Stomach (tissue), 9 donors: ENCODE data around the gene NXN. TPM values are rescaled to one million over a fixed set of nuclear protein-coding genes. Genes with fewer than 3 reads are reported as not detected.

Experiments
- DNase-seq, 2 donors: peaks; one replicate each; pipeline versions ENCODE4 v3.0.0 to v3.0.0-alpha.2; 2013 to 2019
- H3K27ac ChIP-seq, 5 donors: fragments of 200-600 bp in 4 of 5; sonication (generic) in 4 of 5; one replicate each; pipeline ENCODE4 v1.5.1; 2013 to 2019; ENCODE audit warnings: mild to moderate bottlenecking in 1 of 5, moderate library complexity in 1 of 5
- H3K27me3 ChIP-seq, 3 donors: fragments of 200-600 bp; sonication (generic); one replicate each; pipeline ENCODE4 v1.5.1; 2017 to 2019; ENCODE audit warnings: mixed run types in 1 of 3
- H3K36me3 ChIP-seq, 4 donors: fragments of 200-600 bp; sonication (generic); 1 replicate in 3 of 4; 2 replicates in 1 of 4; pipeline ENCODE4 v1.5.1; 2016 to 2019
- H3K4me1 ChIP-seq, 4 donors: fragments of 200-600 bp; sonication (generic); one replicate each; pipeline ENCODE4 v1.5.1; 2016 to 2019
- H3K4me3 ChIP-seq, 4 donors: fragments of 200-600 bp; sonication (generic) in 3 of 4; one replicate each; pipeline ENCODE4 v1.5.1; 2016 to 2019; ENCODE audit warnings: mild to moderate bottlenecking in 1 of 4
- H3K9me3 ChIP-seq, 4 donors: fragments of 200-600 bp; sonication (generic); one replicate each; pipeline ENCODE4 v1.5.1; 2016 to 2019
- EP300 ChIP-seq: sonication (generic); formaldehyde crosslinking; IDR thresholded peaks from one replicate; pipeline ENCODE4 v1.6.1; 2017; ENCODE audit warnings: antibody characterized with exemption
- POLR2A ChIP-seq, 4 donors: fragments of 450-650 bp; IDR thresholded peaks; one replicate each; pipeline ENCODE4 v1.6.1; 2016; ENCODE audit warnings: antibody characterized with exemption in 4 of 4, control low read depth in 2 of 4, mild to moderate bottlenecking in 1 of 4, moderate library complexity in 1 of 4
- POLR2AphosphoS5 ChIP-seq, 3 donors: sonication (generic); formaldehyde crosslinking; IDR thresholded peaks; one replicate each; pipeline ENCODE4 v1.6.1; 2016; ENCODE audit warnings: antibody characterized with exemption in 3 of 3
- WGBS, 5 donors: extraction: QIAGEN DNeasy Blood & Tissue Kit in 3 of 5; methylation state at CpG; one replicate each; pipeline versions ENCODE4 v1.1.5 to v1.1.7; 2013 to 2018; 5-methylcytosine and 5-hydroxymethylcytosine counted together
- intact Hi-C: fragments of 100-400 bp; cut with DNase I; formaldehyde crosslinking; loops from one replicate; pipeline ENCODE4 v1.15.1; 2023; ENCODE audit warnings: low total_unique reads
- polyA plus RNA-seq, 3 donors: library from polyadenylated mRNA; stranded (reverse); fragments of 200-250 nt; gene quantifications; one replicate each; pipeline ENCODE4 v1.2.3, GENCODE V29; 2013
- total RNA-seq, 5 donors: library from RNA; depleted of rRNA; stranded (reverse); fragments of >200 nt; gene quantifications; one replicate each; pipeline versions ENCODE4 v1.1.0 to v1.2.3, GENCODE V29; 2014 to 2016
- TF ChIP-seq, protein P1 (sequence below), 7 experiments: fragments of 450-650 bp in 4 of 7; fragments of 200-600 bp in 3 of 7; sonication (generic) in 3 of 7; IDR thresholded peaks; one replicate each; pipeline ENCODE4 v1.5.1; 2016 to 2019; ENCODE audit warnings: antibody characterized with exemption in 7 of 7, control low read depth in 2 of 7, mild to moderate bottlenecking in 1 of 7
- donor health status: healthy with polysubstance abuse.
- donor health status: Bipolar disorder and iron deficiency.
- donor health status: healthy.

Gene NXN
- total and polyA plus RNA-seq, 8 donors = 17.9 to 47.8 (median 25.1) TPM

DNA sequence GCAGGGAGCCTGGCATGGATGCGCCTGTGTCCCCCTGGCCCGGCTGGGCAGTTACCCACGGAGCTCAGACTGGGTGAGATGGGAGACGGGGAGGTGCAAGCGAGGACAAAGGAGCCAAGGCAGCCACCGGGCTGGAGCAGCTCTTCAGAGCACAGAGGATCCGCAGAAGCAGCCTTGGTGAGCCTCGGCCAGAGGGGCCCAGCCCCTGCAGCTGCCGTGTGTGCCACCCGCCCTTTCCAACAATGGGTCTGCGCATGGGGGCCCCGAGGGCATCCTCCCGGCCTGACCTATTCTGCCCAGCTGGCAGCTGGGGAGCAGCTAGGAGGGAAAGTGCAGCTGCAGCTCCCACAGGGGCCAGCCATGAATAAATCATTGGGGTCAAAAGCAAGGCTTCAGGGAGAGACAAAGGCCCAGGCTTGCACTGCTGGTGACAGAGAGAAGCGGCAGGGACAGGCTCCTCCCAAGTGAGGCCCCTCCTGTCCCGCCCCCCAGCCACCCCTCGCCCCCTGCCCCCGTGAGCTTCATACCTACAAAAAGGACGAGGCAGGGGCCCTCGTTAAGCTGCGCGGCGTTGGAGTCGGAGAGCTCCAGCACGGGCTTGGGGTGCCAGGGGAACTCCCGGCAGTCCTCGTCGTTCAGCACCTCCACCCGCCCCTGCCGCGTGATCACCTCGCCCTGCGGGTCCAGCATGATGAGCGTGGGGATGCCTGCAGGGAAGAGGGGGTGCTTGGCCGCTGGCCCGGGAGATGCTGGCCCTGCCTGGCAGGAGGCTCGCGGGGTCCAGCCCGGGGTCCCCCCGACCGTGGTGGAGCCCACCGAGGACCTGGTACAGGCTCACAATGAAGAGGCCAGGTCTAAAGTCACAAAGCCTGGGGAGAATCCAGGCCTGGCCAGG, 174.8 kb downstream of the NXN start:
- Histone ChIP-seq H3K4me3 (no peak overlapping the region), H3K9me3 (no peaks in the 10 kb centered on the region), H3K27ac (no peak overlapping the region), H3K36me3 (peaks cover 0 to 61% (median 42%) of the 10 kb centered on the region in 4 donors), H3K27me3 (no peaks in the 10 kb centered on the region), H3K4me1 (no peaks in the 10 kb centered on the region)
- no peak for DNase-seq
- intact Hi-C loops = no loop called here
- WGBS, 5 donors = 86 to 100% (median 89%) methylated on average over 1 to 41 of the region's 41 CpGs
- no peak for TF ChIP-seq EP300
- TF ChIP-seq POLR2AphosphoS5 (IDR thresholded peaks at IDR 0.05) = no peak
- TF ChIP-seq, protein P1, sequence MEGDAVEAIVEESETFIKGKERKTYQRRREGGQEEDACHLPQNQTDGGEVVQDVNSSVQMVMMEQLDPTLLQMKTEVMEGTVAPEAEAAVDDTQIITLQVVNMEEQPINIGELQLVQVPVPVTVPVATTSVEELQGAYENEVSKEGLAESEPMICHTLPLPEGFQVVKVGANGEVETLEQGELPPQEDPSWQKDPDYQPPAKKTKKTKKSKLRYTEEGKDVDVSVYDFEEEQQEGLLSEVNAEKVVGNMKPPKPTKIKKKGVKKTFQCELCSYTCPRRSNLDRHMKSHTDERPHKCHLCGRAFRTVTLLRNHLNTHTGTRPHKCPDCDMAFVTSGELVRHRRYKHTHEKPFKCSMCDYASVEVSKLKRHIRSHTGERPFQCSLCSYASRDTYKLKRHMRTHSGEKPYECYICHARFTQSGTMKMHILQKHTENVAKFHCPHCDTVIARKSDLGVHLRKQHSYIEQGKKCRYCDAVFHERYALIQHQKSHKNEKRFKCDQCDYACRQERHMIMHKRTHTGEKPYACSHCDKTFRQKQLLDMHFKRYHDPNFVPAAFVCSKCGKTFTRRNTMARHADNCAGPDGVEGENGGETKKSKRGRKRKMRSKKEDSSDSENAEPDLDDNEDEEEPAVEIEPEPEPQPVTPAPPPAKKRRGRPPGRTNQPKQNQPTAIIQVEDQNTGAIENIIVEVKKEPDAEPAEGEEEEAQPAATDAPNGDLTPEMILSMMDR (IDR thresholded peaks at IDR 0.05) = no peak

DNA sequence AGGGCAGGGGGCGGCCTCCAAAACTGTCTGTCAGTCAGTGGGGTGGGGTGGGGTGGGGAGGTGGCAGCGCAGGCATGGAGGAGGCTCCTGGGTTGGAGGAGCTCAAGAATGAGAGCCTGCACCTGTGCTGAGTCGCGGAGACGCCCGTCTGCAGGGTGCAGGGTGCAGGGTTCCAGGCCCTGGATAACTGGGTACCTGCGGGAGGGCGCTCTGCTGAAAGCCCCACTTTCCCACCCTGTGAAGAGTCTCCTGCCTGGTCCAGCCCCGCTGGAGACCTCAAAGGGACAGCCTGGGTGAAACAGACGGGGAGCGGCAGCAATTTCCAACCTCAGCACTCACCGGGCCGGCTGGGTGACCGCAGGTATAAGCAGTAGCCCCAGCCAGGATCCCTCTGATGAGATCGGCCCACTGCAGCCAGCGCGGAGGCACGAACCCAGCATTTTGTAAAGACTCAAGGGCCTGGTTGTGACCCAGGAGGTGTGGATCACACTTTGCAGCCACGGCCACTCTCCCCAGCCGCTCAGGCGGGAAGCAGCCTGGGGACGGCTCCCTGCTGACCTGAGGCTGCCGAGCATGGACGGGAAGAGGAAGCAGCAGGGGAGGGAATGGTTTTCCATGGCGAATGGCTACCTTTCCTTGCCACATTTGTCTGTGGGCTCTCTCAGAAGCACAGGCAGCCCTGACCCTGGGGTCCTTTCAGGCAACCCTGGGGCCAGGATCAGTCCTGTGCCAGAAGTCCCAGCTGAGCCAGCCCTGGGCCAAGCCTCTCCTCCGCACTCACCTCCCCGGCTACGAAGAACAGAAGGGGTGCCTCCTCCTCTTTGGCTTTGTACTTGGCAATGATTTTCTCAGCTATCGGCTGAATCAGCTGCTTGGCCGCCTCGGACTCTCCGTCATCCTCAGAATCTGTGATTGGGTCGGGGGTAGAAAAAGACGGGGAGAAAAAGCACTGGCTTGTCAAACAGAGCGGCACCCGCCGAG, 176.4 kb downstream of the NXN start:
- Histone ChIP-seq H3K27ac (no peak overlapping the region), H3K36me3 (peaks cover 0 to 62% (median 42%) of the 10 kb centered on the region in 4 donors), H3K9me3 (no peaks in the 10 kb centered on the region), H3K27me3 (no peaks in the 10 kb centered on the region), H3K4me3 (no peak overlapping the region), H3K4me1 (no peaks in the 10 kb centered on the region)
- TF ChIP-seq POLR2A (IDR thresholded peaks at IDR 0.05) = no peak
- TF ChIP-seq, protein P1 (IDR thresholded peaks at IDR 0.05) = no peak
- TF ChIP-seq POLR2AphosphoS5 (IDR thresholded peaks at IDR 0.05) = no peak
- TF ChIP-seq EP300 = no peak
- no peak for DNase-seq
- intact Hi-C loops = no loop called here
- WGBS, 5 donors = 85 to 92% (median 91%) methylated on average over 28 to 37 of the region's 37 CpGs

DNA sequence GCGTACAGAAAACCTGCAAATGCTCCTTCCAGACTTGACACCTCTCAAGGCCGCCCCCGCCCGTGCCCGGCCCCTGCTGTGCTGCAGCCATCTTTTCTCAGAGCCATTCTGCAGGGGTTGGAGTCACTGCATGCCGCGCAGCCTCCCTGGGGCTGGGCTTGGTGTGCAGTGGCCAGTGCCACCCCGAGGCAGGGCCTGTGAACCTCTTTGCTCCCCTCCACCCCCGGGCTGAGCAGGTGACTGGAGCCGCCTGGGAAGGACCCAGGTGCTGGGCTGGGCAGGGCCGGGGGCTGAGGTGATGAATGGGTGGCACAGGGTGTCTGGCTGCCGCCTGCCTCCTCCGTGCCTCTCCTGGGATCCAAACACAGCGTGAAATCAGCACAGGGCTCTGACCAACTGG, 177.1 kb downstream of the NXN start:
- H3K4me3 ChIP-seq = no peak overlapping the region
- 92 to 97% (median 93%) methylated on average over 14 of the region's 14 CpGs for WGBS, 5 donors
- no peaks in the 10 kb centered on the region for H3K27me3 ChIP-seq
- no peak overlapping the region for H3K27ac ChIP-seq
- no peaks in the 10 kb centered on the region for H3K9me3 ChIP-seq
- H3K36me3 ChIP-seq = peaks cover 0 to 62% (median 42%) of the 10 kb centered on the region in 4 donors
- no peak for DNase-seq
- intact Hi-C loops = no loop called here
- no peaks in the 10 kb centered on the region for H3K4me1 ChIP-seq
- TF ChIP-seq POLR2A (IDR thresholded peaks at IDR 0.05) (no peak), EP300 (no peak), POLR2AphosphoS5 (IDR thresholded peaks at IDR 0.05) (no peak)
- TF ChIP-seq, protein P1 (IDR thresholded peaks at IDR 0.05) = no peak

DNA sequence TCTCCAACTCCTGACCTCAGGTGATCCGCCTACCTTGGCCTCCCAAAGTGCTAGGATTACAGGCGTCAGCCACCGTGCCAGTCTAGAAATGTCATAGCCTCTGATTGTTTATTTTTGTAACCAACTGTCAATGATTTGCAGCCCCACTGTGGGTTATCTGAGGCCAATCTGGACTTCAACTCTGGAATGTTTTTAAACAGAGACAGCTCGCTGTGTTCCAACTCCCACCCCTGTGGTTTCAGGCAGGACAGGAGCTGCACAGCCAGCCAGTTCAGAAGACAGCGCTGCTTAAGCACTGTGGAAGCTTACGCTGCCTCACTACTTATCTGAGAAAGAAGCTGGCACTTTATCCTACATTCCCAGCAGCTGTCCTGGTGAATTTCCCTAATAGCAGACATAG, 177.9 kb downstream of the NXN start:
- no peaks in the 10 kb centered on the region for H3K27me3 ChIP-seq
- no peak overlapping the region for H3K27ac ChIP-seq
- TF ChIP-seq, protein P1 (IDR thresholded peaks at IDR 0.05) = no peak
- TF ChIP-seq POLR2A (IDR thresholded peaks at IDR 0.05) = no peak
- intact Hi-C loops = no loop called here
- H3K4me3 ChIP-seq = no peak overlapping the region
- peaks cover 0 to 62% (median 38%) of the 10 kb centered on the region in 4 donors for H3K36me3 ChIP-seq
- 64 to 73% (median 71%) methylated on average over 6 of the region's 6 CpGs for WGBS, 5 donors
- no peaks in the 10 kb centered on the region for H3K4me1 ChIP-seq
- no peaks in the 10 kb centered on the region for H3K9me3 ChIP-seq
- DNase-seq = no peak
